Left ventricle myocardium inferior (tissue), 1 donor: Measurements from ENCODE around the gene TMEM270. TPM values are rescaled to one million over a fixed set of nuclear protein-coding genes. Genes with fewer than 3 reads are reported as not detected.
"Not testable (repeated sequence)": the region's sequence is repeated elsewhere in the genome, so short reads cannot be mapped to it uniquely, and the experiment has no call there.

ENCODE experiments used
- DNase-seq: peaks from one replicate; pipeline ENCODE4 v3.0.0-alpha.2; 2020
- H3K27ac ChIP-seq: fragments of 200-600 bp; replicated peaks from 2 replicates; pipeline ENCODE4 v1.8.0; 2021
- H3K27me3 ChIP-seq: fragments of 200-600 bp; 2 replicates; pipeline ENCODE4 v1.8.0; 2021; ENCODE audit warnings: low read depth
- H3K36me3 ChIP-seq: fragments of 200-600 bp; 2 replicates; pipeline ENCODE4 v1.8.0; 2021
- H3K4me1 ChIP-seq: fragments of 200-600 bp; 2 replicates; pipeline ENCODE4 v1.8.0; 2021
- H3K4me3 ChIP-seq: fragments of 200-600 bp; 2 replicates; pipeline ENCODE4 v1.8.0; 2021; ENCODE audit warnings: mild to moderate bottlenecking, moderate library complexity
- H3K9me3 ChIP-seq: fragments of 200-600 bp; replicated peaks from 2 replicates; pipeline ENCODE4 v1.8.0; 2021
- CTCF ChIP-seq: fragments of 200-600 bp; IDR thresholded peaks from 2 replicates; pipeline ENCODE4 v1.8.0; 2021; ENCODE audit warnings: antibody characterized with exemption, mild to moderate bottlenecking, borderline replicate concordance
- intact Hi-C: fragments of 100-400 bp; cut with micrococcal nuclease; formaldehyde crosslinking; loops from one replicate; pipeline ENCODE4 v1.11.0; 2022
- total RNA-seq: library from RNA; stranded (reverse); fragmentation: NEBNext Ultra II Directional; extraction: Animal tissue kit (Norgen Biotek cat#: 25700); gene quantifications from one replicate; pipeline ENCODE4 v1.2.1, GENCODE V29; 2021
- donor health status: DM: no; HTN: yes; CAD: no; lungs with severe emphysema.

TMEM270 gene
- total RNA-seq, 1 donor from 2014 or later: not detected

- peaks cover 44% of the 10 kb centered on the region for H3K27me3 ChIP-seq
- H3K9me3 ChIP-seq: no peaks in the 10 kb centered on the region
- DNase-seq: no peak
These were observed 27.6 kb upstream of the TMEM270 start for GRCh38 chr7:73833251-73833919.

DNA sequence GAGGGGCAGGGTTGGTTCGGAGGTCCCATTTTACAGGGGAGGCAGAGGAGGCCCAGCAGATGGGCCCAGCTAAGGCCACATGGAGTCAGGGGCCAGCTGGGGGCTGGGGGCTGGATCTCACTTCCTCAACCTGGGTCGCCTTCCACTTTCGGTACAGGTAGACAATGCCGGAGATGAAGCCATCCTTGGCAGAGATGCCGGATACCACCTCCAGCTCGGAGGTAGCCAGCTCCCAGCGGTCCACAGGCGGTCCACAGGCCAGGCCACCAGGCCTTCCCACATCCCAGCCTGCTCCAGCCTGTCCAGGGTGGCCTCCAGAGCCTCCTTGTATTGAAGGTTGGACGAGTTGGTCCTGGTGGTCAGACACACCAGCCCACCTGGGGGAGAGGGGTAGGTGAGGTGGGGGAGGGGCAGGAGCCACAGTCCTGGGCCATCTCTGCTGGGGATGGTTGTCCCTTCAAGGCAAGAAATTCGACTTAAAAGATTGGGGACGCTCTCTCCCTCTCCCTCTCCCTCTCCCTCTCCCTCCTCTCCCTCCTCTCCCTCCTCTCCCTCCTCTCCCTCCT is 26.2 kb upstream of the TMEM270 start:
- Histone ChIP-seq H3K4me3 (no peak overlapping the region), H3K27me3 (peaks cover 35% of the 10 kb centered on the region), H3K36me3 (no peaks in the 10 kb centered on the region), H3K27ac (no peak overlapping the region), H3K4me1 (no peaks in the 10 kb centered on the region), H3K9me3 (no peaks in the 10 kb centered on the region)
- TF ChIP-seq CTCF: no peak
- DNase-seq: no peak
- intact Hi-C loops: no loop called here

More at GRCh38 chr7:73833251-73833919, 27.6 kb upstream of the TMEM270 start:
- no peak for TF ChIP-seq CTCF
- Histone ChIP-seq H3K4me3 (no peak overlapping the region), H3K36me3 (no peaks in the 10 kb centered on the region), H3K27ac (no peak overlapping the region), H3K4me1 (peaks cover 2% of the 10 kb centered on the region)
- intact Hi-C loops: no loop called here

DNA sequence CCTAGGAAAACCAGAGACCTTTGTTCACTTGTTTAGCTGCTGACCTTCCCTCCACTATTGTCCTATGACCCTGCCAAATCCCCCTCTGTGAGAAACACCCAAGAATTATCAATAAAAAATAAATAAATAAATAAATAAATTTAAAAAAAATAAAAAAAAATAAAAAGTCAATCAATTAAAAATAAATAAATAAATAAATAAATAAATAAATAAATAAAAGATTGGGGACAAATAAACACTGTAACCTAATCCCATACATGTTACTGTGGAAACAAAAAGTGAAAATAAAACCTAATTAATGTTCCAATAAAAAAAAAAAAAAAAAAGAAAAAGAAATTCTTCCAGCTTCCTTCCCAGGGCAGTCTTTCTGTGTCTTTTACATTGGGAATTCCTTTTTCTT is 23.8 kb upstream of the TMEM270 start:
- DNase-seq, H3K4me3 ChIP-seq, H3K27me3 ChIP-seq, intact Hi-C loops, H3K27ac ChIP-seq, H3K9me3 ChIP-seq, H3K4me1 ChIP-seq, H3K36me3 ChIP-seq: not testable (repeated sequence)

DNA sequence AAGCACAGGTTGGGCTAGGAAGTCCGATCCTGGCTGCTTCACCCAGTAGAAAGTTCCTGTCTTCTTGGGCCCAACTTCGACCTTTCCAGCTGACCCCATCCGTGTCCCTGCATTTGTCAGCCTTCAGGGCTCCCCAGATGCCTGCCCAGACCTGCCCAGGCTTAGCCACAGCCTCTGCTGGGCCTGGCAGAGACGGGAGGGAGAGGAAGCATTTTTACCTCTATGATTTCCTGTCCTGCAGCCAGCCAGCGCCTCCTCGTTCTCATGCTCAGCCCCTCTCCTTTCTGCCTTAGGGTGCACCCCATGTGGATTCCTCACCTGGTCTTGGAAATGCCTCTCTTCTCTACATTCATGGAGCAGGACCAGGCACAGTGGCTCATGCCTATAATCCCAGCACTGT is 22.3 kb upstream of the TMEM270 start:
- peaks cover 12% of the 10 kb centered on the region for H3K4me1 ChIP-seq
- no peak for TF ChIP-seq CTCF
- no peak overlapping the region for H3K27ac ChIP-seq
- no peak overlapping the region for H3K4me3 ChIP-seq
- DNase-seq: no peak
- no peaks in the 10 kb centered on the region for H3K9me3 ChIP-seq
- intact Hi-C loops: no loop called here
- no peaks in the 10 kb centered on the region for H3K36me3 ChIP-seq
- H3K27me3 ChIP-seq: no peaks in the 10 kb centered on the region

DNA sequence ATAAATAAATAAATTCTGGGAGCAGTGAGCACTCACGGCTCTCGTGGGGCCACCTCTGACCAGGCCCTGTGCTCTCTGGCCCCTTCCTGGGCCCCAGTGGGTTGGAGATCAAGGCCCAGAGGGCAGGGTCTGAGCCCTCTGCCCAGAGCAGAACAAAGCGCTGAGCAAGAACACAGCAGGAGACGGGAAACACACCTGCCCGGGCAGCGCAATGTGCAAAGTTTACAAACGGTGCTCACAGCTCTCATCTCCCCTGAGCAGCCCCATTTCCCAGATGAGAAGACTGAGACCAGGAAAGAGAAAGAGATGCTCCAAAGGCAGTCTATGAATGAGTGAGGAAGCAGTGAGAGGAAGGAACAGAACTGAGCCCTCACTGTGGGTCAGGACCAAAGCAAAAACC is 21.7 kb upstream of the TMEM270 start:
- Histone ChIP-seq H3K27ac (no peak overlapping the region), H3K4me3 (no peak overlapping the region), H3K4me1 (peaks cover 12% of the 10 kb centered on the region), H3K36me3 (no peaks in the 10 kb centered on the region), H3K9me3 (no peaks in the 10 kb centered on the region), H3K27me3 (no peaks in the 10 kb centered on the region)
- intact Hi-C loops: no loop called here
- no peak for TF ChIP-seq CTCF
- no peak for DNase-seq
